WTC11 (cell line): ENCODE results near the gene RBMS1.

Source experiments
- ATF3 ChIP-seq: sonication (generic); formaldehyde crosslinking; conservative IDR thresholded peaks from 2 replicates; pipeline ENCODE4 v1.8.1; 2022; ENCODE audit warnings: mild to moderate bottlenecking, missing genetic modification reagents
- CREB1 ChIP-seq: sonication (generic); formaldehyde crosslinking; IDR thresholded peaks from 2 replicates; pipeline ENCODE4 v1.8.0; 2023; ENCODE audit warnings: mild to moderate bottlenecking, missing genetic modification reagents
- CTCF ChIP-seq: fragments of 200-600 bp; IDR thresholded peaks from 2 replicates; pipeline ENCODE4 v1.8.0; 2022; ENCODE audit warnings: antibody characterized with exemption
- ESRRA ChIP-seq: sonication (generic); formaldehyde crosslinking; IDR thresholded peaks from 2 replicates; pipeline ENCODE4 v1.8.1; 2022; ENCODE audit warnings: mild to moderate bottlenecking, missing genetic modification reagents, borderline replicate concordance
- ETV6 ChIP-seq: sonication (generic); formaldehyde crosslinking; IDR thresholded peaks from 2 replicates; pipeline ENCODE4 v1.8.1; 2022; ENCODE audit warnings: mild to moderate bottlenecking, missing genetic modification reagents
- FOXK1 ChIP-seq: sonication (generic); formaldehyde crosslinking; IDR thresholded peaks from 2 replicates; pipeline ENCODE4 v1.8.0; 2022; ENCODE audit warnings: mild to moderate bottlenecking, moderate library complexity, missing genetic modification reagents
- MYBL2 ChIP-seq: sonication (generic); formaldehyde crosslinking; IDR thresholded peaks from 2 replicates; pipeline ENCODE4 v1.8.1; 2023; ENCODE audit warnings: mild to moderate bottlenecking, moderate library complexity, missing genetic modification reagents
- USF2 ChIP-seq: sonication (generic); formaldehyde crosslinking; IDR thresholded peaks from 2 replicates; pipeline ENCODE4 v1.8.1; 2023; ENCODE audit warnings: mild to moderate bottlenecking, missing genetic modification reagents, moderate library complexity
- ZNF121 ChIP-seq: sonication (generic); formaldehyde crosslinking; IDR thresholded peaks from 2 replicates; pipeline ENCODE4 v1.8.0; 2023; ENCODE audit warnings: missing genetic modification reagents

- TF ChIP-seq USF2 (CRISPR knock-in tag), result no peak
- TF ChIP-seq MYBL2 (CRISPR knock-in tag), result no peak
- no peak for TF ChIP-seq ESRRA
- no peak for TF ChIP-seq CTCF
- TF ChIP-seq ZNF121, result no peak
- no peak for TF ChIP-seq FOXK1 (CRISPR knock-in tag)
- no peak for TF ChIP-seq ATF3
- TF ChIP-seq CREB1, result no peak
- TF ChIP-seq ETV6, result no peak
Measured at GRCh38 chr2:160442603-160443002, 51.0 kb downstream of the RBMS1 start.
